ENCODE measurements around the gene ZFYVE21. TPM values are rescaled to one million over a fixed set of nuclear protein-coding genes. Genes with fewer than 3 reads are reported as not detected.

Gene ZFYVE21
- 61.3 TPM for total RNA-seq
- long read RNA-seq, transcript ZFYVE21-202 (7 exons, 1,383 nt) = major isoform, 145 of 167 reads
- long read RNA-seq, partial matches to known transcripts = 3 of 167 reads
- long read RNA-seq, other reads (novel, unspliced or antisense) = 12 of 167 reads

DNA sequence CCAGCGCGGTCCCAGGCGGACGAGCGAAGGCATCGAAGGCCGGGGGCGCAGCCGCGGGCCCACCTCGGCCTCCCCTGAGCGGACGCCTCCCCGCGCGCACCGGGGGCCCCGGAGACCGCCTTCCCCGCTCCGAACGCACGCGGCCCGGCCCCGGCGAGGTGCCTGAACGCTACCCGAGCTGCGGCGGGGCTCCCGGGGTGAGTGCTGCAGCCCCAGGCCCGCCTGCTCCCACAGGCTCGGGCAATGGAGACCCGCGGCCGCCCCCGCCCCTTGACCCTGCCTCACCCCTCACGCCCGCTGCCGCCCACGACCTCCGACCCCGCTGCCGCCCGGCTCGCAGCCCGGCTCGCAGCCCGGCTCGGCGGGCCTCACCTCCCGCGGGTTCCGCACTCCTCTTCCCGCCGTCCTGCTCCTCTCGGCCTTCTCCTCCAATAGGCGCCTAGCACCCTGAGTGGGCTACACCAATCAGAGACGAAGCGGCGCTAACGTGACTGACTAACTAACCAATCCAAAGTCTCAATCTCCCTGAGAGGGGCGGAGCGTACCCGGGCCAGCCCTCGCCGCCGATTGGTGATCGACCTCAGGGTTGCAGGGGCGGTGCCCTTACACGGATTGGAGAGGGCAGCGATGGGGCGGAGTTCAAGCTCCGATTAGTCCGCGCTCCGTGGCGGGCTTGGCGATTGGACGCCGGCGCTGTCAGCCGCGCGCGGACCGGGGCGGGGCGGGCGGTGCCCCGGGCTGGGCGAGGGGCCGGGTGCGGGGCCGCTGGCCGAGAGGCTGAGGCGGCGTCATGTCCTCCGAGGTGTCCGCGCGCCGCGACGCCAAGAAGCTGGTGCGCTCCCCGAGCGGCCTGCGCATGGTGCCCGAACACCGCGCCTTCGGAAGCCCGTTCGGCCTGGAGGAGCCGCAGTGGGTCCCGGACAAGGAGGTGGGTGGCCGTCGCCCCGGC lies at the start of gene ZFYVE21, which contains the start of gene XRCC3:
TSS of gene ZFYVE21 (plus strand) at position 759 of the 949 bp plus-strand sequence. CDS start at position 791, 32 bp downstream.
TSS of gene XRCC3 (minus strand) at position 400 of the 949 bp plus-strand sequence. CDS start 4,364 bp downstream, outside the sequence.
- DNase-seq = peak; percentile 100
- Histone ChIP-seq H3K4me1 (peaks cover 40% of the 10 kb centered on the region), H3K36me3 (no peaks in the 10 kb centered on the region), H3K4me3 (peak within 1 kb of the TSS; percentile 83), H3K27me3 (no peaks in the 10 kb centered on the region), H3K9me3 (no peaks in the 10 kb centered on the region), H3K27ac (peak within 1 kb of the TSS; percentile 47)
- ATAC-seq = peak; percentile 96
- intact Hi-C loops (cut with DNase I) = no loop called here
- TF ChIP-seq, protein P1, sequence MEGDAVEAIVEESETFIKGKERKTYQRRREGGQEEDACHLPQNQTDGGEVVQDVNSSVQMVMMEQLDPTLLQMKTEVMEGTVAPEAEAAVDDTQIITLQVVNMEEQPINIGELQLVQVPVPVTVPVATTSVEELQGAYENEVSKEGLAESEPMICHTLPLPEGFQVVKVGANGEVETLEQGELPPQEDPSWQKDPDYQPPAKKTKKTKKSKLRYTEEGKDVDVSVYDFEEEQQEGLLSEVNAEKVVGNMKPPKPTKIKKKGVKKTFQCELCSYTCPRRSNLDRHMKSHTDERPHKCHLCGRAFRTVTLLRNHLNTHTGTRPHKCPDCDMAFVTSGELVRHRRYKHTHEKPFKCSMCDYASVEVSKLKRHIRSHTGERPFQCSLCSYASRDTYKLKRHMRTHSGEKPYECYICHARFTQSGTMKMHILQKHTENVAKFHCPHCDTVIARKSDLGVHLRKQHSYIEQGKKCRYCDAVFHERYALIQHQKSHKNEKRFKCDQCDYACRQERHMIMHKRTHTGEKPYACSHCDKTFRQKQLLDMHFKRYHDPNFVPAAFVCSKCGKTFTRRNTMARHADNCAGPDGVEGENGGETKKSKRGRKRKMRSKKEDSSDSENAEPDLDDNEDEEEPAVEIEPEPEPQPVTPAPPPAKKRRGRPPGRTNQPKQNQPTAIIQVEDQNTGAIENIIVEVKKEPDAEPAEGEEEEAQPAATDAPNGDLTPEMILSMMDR (IDR thresholded peaks at IDR 0.05) = no peak

DNA sequence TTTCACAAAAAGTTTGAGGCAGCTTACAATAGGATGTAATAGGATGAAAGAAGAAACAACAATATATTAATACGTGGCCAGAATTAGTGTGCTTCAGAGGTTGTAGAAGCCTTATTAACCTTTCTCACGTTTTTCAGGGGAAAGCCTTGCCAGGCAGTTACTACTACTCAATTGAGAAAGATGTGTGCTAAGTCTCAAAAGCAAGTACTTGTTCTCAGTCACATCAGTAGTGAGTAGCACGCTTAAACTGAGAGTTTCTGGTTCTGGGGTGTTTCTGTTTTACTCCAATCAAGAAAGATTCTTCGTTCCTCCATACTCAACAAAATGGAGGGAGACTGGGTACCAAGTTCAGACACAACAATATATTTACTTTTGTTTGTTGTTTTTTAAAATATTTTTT lies 47.9 kb upstream of the ZFYVE21 start:
- no peak overlapping the region for H3K27ac ChIP-seq
- H3K27me3 ChIP-seq = no peaks in the 10 kb centered on the region
- peaks cover 88% of the 10 kb centered on the region for H3K36me3 ChIP-seq
- intact Hi-C loops (cut with DNase I) = no loop called here
- H3K9me3 ChIP-seq = no peaks in the 10 kb centered on the region
- ATAC-seq (no peak), DNase-seq (no peak)
- H3K4me1 ChIP-seq = peaks cover 7% of the 10 kb centered on the region
- TF ChIP-seq, protein P1 (IDR thresholded peaks at IDR 0.05) = no peak
- no peak overlapping the region for H3K4me3 ChIP-seq

DNA sequence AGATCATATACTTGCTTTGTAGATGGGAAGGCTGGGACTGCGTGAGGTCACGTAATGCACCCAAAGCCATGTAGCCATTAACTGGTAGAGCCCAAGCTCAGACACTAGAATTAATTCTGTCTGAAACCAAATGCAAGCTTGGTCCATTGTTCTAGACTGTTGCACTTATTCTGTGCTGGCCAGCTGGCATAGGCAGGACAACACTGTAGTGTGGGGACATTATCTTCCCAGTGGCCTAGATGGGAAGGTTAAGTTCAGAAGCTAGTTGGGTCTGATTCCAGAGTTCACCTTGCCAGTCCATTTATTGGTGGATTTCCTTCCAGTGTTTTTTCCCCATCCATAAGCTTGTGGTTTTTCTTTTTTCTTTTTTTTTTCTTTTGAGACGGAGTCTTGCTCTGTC lies 47.5 kb upstream of the ZFYVE21 start:
- TF ChIP-seq, protein P1 (IDR thresholded peaks at IDR 0.05) = no peak
- ATAC-seq (no peak), DNase-seq (no peak)
- H3K27me3 ChIP-seq = no peaks in the 10 kb centered on the region
- peaks cover 7% of the 10 kb centered on the region for H3K4me1 ChIP-seq
- no peaks in the 10 kb centered on the region for H3K9me3 ChIP-seq
- H3K36me3 ChIP-seq = peaks cover 88% of the 10 kb centered on the region
- H3K27ac ChIP-seq = no peak overlapping the region
- intact Hi-C loops (cut with DNase I) = no loop called here
- no peak overlapping the region for H3K4me3 ChIP-seq

DNA sequence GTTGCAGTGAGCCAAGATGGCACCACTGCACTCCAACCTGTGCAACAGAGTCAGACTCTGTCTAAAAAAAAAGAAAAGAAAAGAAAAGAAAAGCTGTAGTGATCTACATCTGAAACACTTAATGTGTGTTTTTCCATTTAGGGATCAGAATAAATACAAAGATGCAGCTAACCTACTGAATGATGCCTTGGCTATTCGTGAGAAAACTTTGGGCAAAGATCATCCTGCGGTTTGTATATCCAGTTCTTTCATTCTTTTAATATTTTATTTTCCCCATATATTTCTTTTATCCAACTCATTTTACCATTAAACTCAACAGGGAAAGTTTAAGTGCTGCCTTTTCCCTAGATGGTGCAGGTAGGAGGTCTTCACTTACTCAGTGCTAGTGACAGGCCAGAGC lies 46.2 kb upstream of the ZFYVE21 start:
- DNase-seq = no peak
- Histone ChIP-seq H3K4me3 (no peak overlapping the region), H3K27ac (no peak overlapping the region), H3K36me3 (peaks cover 90% of the 10 kb centered on the region), H3K27me3 (no peaks in the 10 kb centered on the region), H3K9me3 (no peaks in the 10 kb centered on the region), H3K4me1 (no peaks in the 10 kb centered on the region)
- TF ChIP-seq, protein P1 (IDR thresholded peaks at IDR 0.05) = no peak
- intact Hi-C loops (cut with DNase I) = no loop called here
- ATAC-seq = no peak

DNA sequence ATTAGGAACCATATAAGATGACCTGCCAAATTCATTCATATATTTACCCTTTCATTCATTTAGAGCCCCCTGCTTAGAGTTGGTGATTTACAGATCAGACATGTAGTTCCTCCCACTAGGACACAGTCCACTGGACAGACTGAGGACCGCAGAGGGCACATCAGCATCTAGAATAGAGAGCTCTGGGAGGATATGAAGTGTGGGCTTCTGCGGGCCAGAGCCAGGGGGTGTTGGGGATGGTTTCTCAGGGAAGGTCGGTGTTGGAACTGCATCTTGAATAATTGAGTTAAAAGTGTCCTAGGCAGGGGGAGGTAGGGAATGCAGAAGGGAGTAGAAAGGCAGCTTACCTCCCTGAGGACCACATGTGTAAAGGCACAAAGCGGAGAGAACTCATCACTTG lies 43.7 kb upstream of the ZFYVE21 start:
- DNase-seq (no peak), ATAC-seq (no peak)
- Histone ChIP-seq H3K27me3 (no peaks in the 10 kb centered on the region), H3K27ac (no peak overlapping the region), H3K4me1 (no peaks in the 10 kb centered on the region), H3K36me3 (peaks cover 99% of the 10 kb centered on the region), H3K4me3 (no peak overlapping the region), H3K9me3 (no peaks in the 10 kb centered on the region)
- intact Hi-C loops (cut with DNase I) = no loop called here
- TF ChIP-seq, protein P1 (IDR thresholded peaks at IDR 0.05) = no peak

Measured in upper lobe of right lung (tissue), 1 donor.